Suprapubic skin (tissue), 4 donors: ENCODE measurements around the gene SRD5A2.

Experiments used
- CTCF ChIP-seq, 2 donors: fragments of 200-600 bp in 1 of 2; fragments of 450-650 bp in 1 of 2; sonication (generic) in 1 of 2; IDR thresholded peaks; one replicate each; pipeline ENCODE4 v1.5.1; 2016 to 2019; ENCODE audit warnings: antibody characterized with exemption in 2 of 2, mild to moderate bottlenecking in 1 of 2, moderate library complexity in 1 of 2
- EP300 ChIP-seq: sonication (generic); formaldehyde crosslinking; IDR thresholded peaks from one replicate; pipeline ENCODE4 v1.6.1; 2017; ENCODE audit warnings: antibody characterized with exemption
- POLR2A ChIP-seq, 2 donors: fragments of 450-650 bp; IDR thresholded peaks; one replicate each; pipeline ENCODE4 v1.6.1; 2017; ENCODE audit warnings: antibody characterized with exemption in 2 of 2, mild to moderate bottlenecking in 2 of 2, moderate library complexity in 2 of 2
- POLR2AphosphoS5 ChIP-seq, 3 donors: sonication (generic); formaldehyde crosslinking; IDR thresholded peaks; one replicate each; pipeline ENCODE4 v1.6.1; 2017; ENCODE audit warnings: antibody characterized with exemption in 3 of 3

GRCh38 chr2:31525876-31526275 is 54.9 kb downstream of the SRD5A2 start:
- TF ChIP-seq CTCF (IDR thresholded peaks at IDR 0.05) (no peak), POLR2A (IDR thresholded peaks at IDR 0.05) (no peak), EP300 (no peak), POLR2AphosphoS5 (IDR thresholded peaks at IDR 0.05) (no peak)
